Measurements from ENCODE around the gene KLHL4.
"Not testable (repeated sequence)": the region's sequence is repeated elsewhere in the genome, so short reads cannot be mapped to it uniquely, and the experiment has no call there.

KLHL4 gene

GRCh38 chrX:87664381-87664780, 146.8 kb downstream of the KLHL4 start:
- DNase-seq (ENCODE audit: low spot score), result peak; percentile 28

- DNase-seq (ENCODE audit: low spot score), result no peak
These were observed 162.2 kb downstream of the KLHL4 start for GRCh38 chrX:87679849-87680248.

GRCh38 chrX:87687703-87688102, 170.1 kb downstream of the KLHL4 start:
- no peak for DNase-seq (ENCODE audit: low spot score)

GRCh38 chrX:87688113-87688748, 170.6 kb downstream of the KLHL4 start:
- DNase-seq (ENCODE audit: low spot score), result not testable (repeated sequence)

- DNase-seq (ENCODE audit: low spot score), result not testable (repeated sequence)
These were observed 171.6 kb downstream of the KLHL4 start for GRCh38 chrX:87689218-87689617.

- DNase-seq (ENCODE audit: low spot score), result no peak
These were observed 175.6 kb downstream of the KLHL4 start for GRCh38 chrX:87693204-87693603.

GRCh38 chrX:87697409-87697808, 179.8 kb downstream of the KLHL4 start:
- no peak for DNase-seq (ENCODE audit: low spot score)

- DNase-seq (ENCODE audit: low spot score), result no peak
These were observed 185.2 kb downstream of the KLHL4 start for GRCh38 chrX:87702795-87703194.

- not testable (repeated sequence) for DNase-seq (ENCODE audit: low spot score)
These were observed 185.9 kb downstream of the KLHL4 start for GRCh38 chrX:87703469-87703868.

GRCh38 chrX:87706134-87706533, 188.5 kb downstream of the KLHL4 start:
- DNase-seq (ENCODE audit: low spot score), result no peak

- no peak for DNase-seq (ENCODE audit: low spot score)
These were observed 193.0 kb downstream of the KLHL4 start for GRCh38 chrX:87710580-87710979.
